Endothelial cell of umbilical vein (primary cell): ENCODE results near the gene MEI1. TPM values are rescaled to one million over a fixed set of nuclear protein-coding genes. Genes with fewer than 3 reads are reported as not detected.

Experiments
- BruUV-seq: library from RNA; stranded (reverse); fragments of 400-500 nt; replicated peaks from 2 replicates; lab custom pipeline; 2021; lab: Mats Ljungman, UMichigan
- CTCF ChIA-PET: fragments of 300-600, 350-600 bp; sonication (Branson Sonifier 250); formaldehyde crosslinking; loops from one replicate; lab custom pipeline; 2021; ENCODE audit warnings: antibody characterized with exemption, inconsistent platforms; lab: Charles Lee
- POLR2A ChIA-PET: fragments of 300-600, 350-600 bp; sonication (Branson Sonifier 250); formaldehyde crosslinking; loops from one replicate; lab custom pipeline; 2021; ENCODE audit warnings: antibody characterized with exemption, inconsistent platforms; lab: Charles Lee
- DNase-seq: peaks from one replicate; pipeline ENCODE4 v3.0.0-alpha.2; 2011; ENCODE audit warnings: low read depth, low spot score
- FAIRE-seq: peaks from 2 replicates; lab custom pipeline; 2011; peaks lifted over from hg19 to GRCh38; lab: Jason Lieb, UNC
- H2AFZ ChIP-seq: 2 replicates; pipeline ENCODE4 v1.6.0; 2012; ENCODE audit warnings: low read depth, low read length, control low read depth, inconsistent platforms
- H3K27ac ChIP-seq: 2 replicates; pipeline ENCODE4 v1.5.1; 2011; ENCODE audit warnings: low read depth, mild to moderate bottlenecking, control low read depth, low read length, moderate library complexity; ENCODE audit not compliant: insufficient read depth
- H3K27me3 ChIP-seq, 2 experiments: 2 replicates each; pipeline versions ENCODE4 v1.6.0 to v1.6.1; 2011; ENCODE audit warnings: low read length in 2 of 2, mixed read lengths in 1 of 2; ENCODE audit not compliant: control insufficient read depth in 2 of 2, insufficient read depth in 2 of 2
- H3K36me3 ChIP-seq, 2 experiments: 2 replicates in 1 of 2; 3 replicates in 1 of 2; pipeline ENCODE4 v1.5.1; 2011; ENCODE audit warnings: low read length in 2 of 2, mild to moderate bottlenecking in 1 of 2, moderate library complexity in 1 of 2; ENCODE audit not compliant: control insufficient read depth in 2 of 2, insufficient read depth in 2 of 2; ENCODE audit errors: extremely low read depth in 1 of 2
- H3K4me1 ChIP-seq: 3 replicates; pipeline ENCODE4 v1.5.1; 2011; ENCODE audit warnings: mild to moderate bottlenecking, low read length; ENCODE audit not compliant: control insufficient read depth, insufficient read depth; ENCODE audit errors: extremely low read depth
- H3K4me2 ChIP-seq: 2 replicates; pipeline ENCODE4 v1.6.1; 2011; ENCODE audit warnings: low read length, control low read depth, mixed read lengths; ENCODE audit not compliant: insufficient read depth
- H3K4me3 ChIP-seq, 3 experiments: fragments of 200-600 bp in 1 of 3; sonication (generic), shearing (Covaris generic) in 1 of 3; replicated peaks in 1 of 3; 2 replicates each; pipeline ENCODE4 v1.5.1; 2011 to 2016; ENCODE audit warnings: control low read depth in 3 of 3, low read length in 3 of 3, mild to moderate bottlenecking in 2 of 3, inconsistent platforms in 1 of 3, low read depth in 1 of 3, moderate library complexity in 1 of 3; ENCODE audit not compliant: insufficient read depth in 1 of 3
- H3K79me2 ChIP-seq: 2 replicates; pipeline ENCODE4 v1.6.0; 2012; ENCODE audit warnings: low read length, inconsistent platforms; ENCODE audit not compliant: control insufficient read depth, insufficient read depth
- H3K9ac ChIP-seq: replicated peaks from 2 replicates; pipeline ENCODE3; 2011; ENCODE audit warnings: low read length, control low read depth; ENCODE audit not compliant: insufficient read depth; ENCODE audit errors: extremely low read depth
- H3K9me1 ChIP-seq: replicated peaks from 3 replicates; pipeline ENCODE4 v1.6.0; 2011; ENCODE audit warnings: mild to moderate bottlenecking, low read length; ENCODE audit not compliant: control insufficient read depth, insufficient read depth; ENCODE audit errors: extremely low read depth
- H3K9me3 ChIP-seq: replicated peaks from 2 replicates; pipeline ENCODE4 v1.5.1; 2012; ENCODE audit warnings: low read length, inconsistent platforms; ENCODE audit not compliant: control insufficient read depth, insufficient read depth
- H4K20me1 ChIP-seq: replicated peaks from 2 replicates; pipeline ENCODE3; 2011; ENCODE audit warnings: mild to moderate bottlenecking, low read length; ENCODE audit not compliant: control insufficient read depth, insufficient read depth; ENCODE audit errors: extremely low read depth
- CTCF ChIP-seq, 2 donors: IDR thresholded peaks; 1 replicate in 1 of 2; 2 replicates in 1 of 2; pipeline ENCODE4 v1.5.1; 2011; ENCODE audit warnings: low read length in 2 of 2, mild to moderate bottlenecking in 2 of 2, moderate library complexity in 2 of 2, control low read depth in 1 of 2, inconsistent platforms in 1 of 2, low read depth in 1 of 2; ENCODE audit not compliant: insufficient read depth in 1 of 2; ENCODE audit errors: extremely low read depth in 1 of 2
- GATA2 ChIP-seq: IDR thresholded peaks from 2 replicates; pipeline ENCODE4 v1.7.0; 2011; ENCODE audit warnings: low read depth, mild to moderate bottlenecking, moderate library complexity, mixed read lengths, low read length; ENCODE audit not compliant: insufficient read length, insufficient read depth
- MAX ChIP-seq: IDR thresholded peaks from 2 replicates; pipeline ENCODE4 v1.6.1; 2011; ENCODE audit not compliant: insufficient read depth, insufficient read length
- POLR2A ChIP-seq: IDR thresholded peaks from 2 replicates; pipeline ENCODE4 v1.6.1; 2012; ENCODE audit warnings: low read depth, mild to moderate bottlenecking, control low read depth, low read length
- POLR2AphosphoS5 ChIP-seq: IDR thresholded peaks from 2 replicates; pipeline ENCODE4 v1.6.1; 2012; ENCODE audit warnings: low read depth, mild to moderate bottlenecking, control low read depth, low read length, moderate library complexity; ENCODE audit not compliant: insufficient read depth
- dilution Hi-C: fragments of 300-500 bp; cut with MboI; formaldehyde crosslinking; loops from one replicate; pipeline ENCODE4 v1.15.0; 2019; ENCODE audit warnings: low sequenced_read_pairs; ENCODE audit not compliant: extremely low pct_ligation_motif_present
- intact Hi-C: fragments of 100-400 bp; cut with micrococcal nuclease; formaldehyde crosslinking; loops from one replicate; pipeline ENCODE4 v1.10.0; 2022
- polyA plus RNA-seq, 4 experiments: library from polyadenylated mRNA; depleted of rRNA in 3 of 4; stranded (reverse) in 3 of 4; unstranded in 1 of 4; fragments of >200 nt; gene quantifications; 2 replicates each; pipeline versions ENCODE4 v1.2.1 to v1.2.3, GENCODE V29; 2011 to 2012; ENCODE audit warnings: missing spikeins in 1 of 4
- total RNA-seq: library from RNA; stranded (reverse); gene quantifications from 2 replicates; pipeline ENCODE4 v1.2.3, GENCODE V29; 2021

MEI1 gene
- total and polyA plus RNA-seq, 2 donors (not counting 3 experiments of a cell fraction or from before 2014, with no cell fraction given), result 1.5 to 1.9 TPM

- ChIA-PET POLR2A (no interaction called here), CTCF (interaction anchor here (1.0 to 1.3 kb wide), 2 partner anchors 9 to 24 kb away, joined by 3 read pairs; no protein-coding TSS in a partner anchor)
- Histone ChIP-seq H3K79me2 (peaks cover 7% of the 10 kb centered on the region), H3K27ac (no peak overlapping the region), H4K20me1 (no peaks in the 10 kb centered on the region), H3K4me3 (no peak overlapping the region), H3K4me2 (no peak overlapping the region), H3K27me3 (no peaks in the 10 kb centered on the region), H3K9me1 (no peaks in the 10 kb centered on the region), H2AFZ (no peak overlapping the region), H3K4me1 (peaks cover 6% of the 10 kb centered on the region), H3K36me3 (peaks cover 0 to 13% of the 10 kb centered on the region in 2 experiments), H3K9ac (no peak overlapping the region), H3K9me3 (no peaks in the 10 kb centered on the region)
- intact Hi-C loops, result no loop called here
- no TSS peak for BruUV-seq
- FAIRE-seq (peak; percentile 15), DNase-seq (no peak)
- TF ChIP-seq POLR2A (no peak), POLR2AphosphoS5 (no peak), MAX (no peak), CTCF (IDR thresholded peaks at IDR 0.05; ENCODE audit: extremely low read depth in 1 of 2, insufficient read depth in 1 of 2, low read depth in 1 of 2, low read length in 2 of 2) (peak in 1 of 2 donors; percentile 25), GATA2 (no peak)
- dilution Hi-C loops, result no loop called here
These were observed 26.4 kb upstream of the MEI1 start for GRCh38 chr22:41672780-41673509.
